Esophagus (tissue), 2 donors: ENCODE data around the gene SYT11. TPM values are rescaled to one million over a fixed set of nuclear protein-coding genes. Genes with fewer than 3 reads are reported as not detected.
"Not testable (repeated sequence)": the region's sequence is repeated elsewhere in the genome, so short reads cannot be mapped to it uniquely, and the experiment has no call there.

Source experiments
- H3K27ac ChIP-seq, 2 donors: one replicate each; pipeline ENCODE4 v1.5.1; 2013; ENCODE audit warnings: low read depth in 2 of 2, mild to moderate bottlenecking in 2 of 2, inconsistent platforms in 1 of 2, low read length in 1 of 2, moderate library complexity in 1 of 2
- H3K27me3 ChIP-seq, 2 donors: one replicate each; pipeline ENCODE4 v1.6.1; 2013; ENCODE audit warnings: low read length in 2 of 2, control low read depth in 1 of 2, mild to moderate bottlenecking in 1 of 2; ENCODE audit not compliant: insufficient read depth in 2 of 2, control insufficient read depth in 1 of 2
- H3K36me3 ChIP-seq, 2 donors: one replicate each; pipeline ENCODE4 v1.6.1; 2013; ENCODE audit warnings: low read length in 1 of 2; ENCODE audit not compliant: control insufficient read depth in 2 of 2, insufficient read depth in 2 of 2
- H3K4me1 ChIP-seq, 2 donors: one replicate each; pipeline ENCODE4 v1.6.1; 2013; ENCODE audit warnings: low read length in 1 of 2; ENCODE audit not compliant: control insufficient read depth in 2 of 2, insufficient read depth in 2 of 2
- H3K4me3 ChIP-seq, 2 donors: one replicate each; pipeline ENCODE4 v1.5.1; 2013; ENCODE audit warnings: low read length in 2 of 2, mild to moderate bottlenecking in 2 of 2, low read depth in 1 of 2, moderate library complexity in 1 of 2
- H3K9me3 ChIP-seq, 2 donors: one replicate each; pipeline ENCODE4 v1.6.1; 2013; ENCODE audit warnings: mild to moderate bottlenecking in 2 of 2, low read depth in 1 of 2, low read length in 1 of 2, moderate library complexity in 1 of 2; ENCODE audit not compliant: control insufficient read depth in 2 of 2, insufficient read depth in 1 of 2
- WGBS, 2 donors: extraction: QIAGEN DNeasy Blood & Tissue Kit; methylation state at CpG; one replicate each; pipeline ENCODE4 v1.1.7; 2013; 5-methylcytosine and 5-hydroxymethylcytosine counted together
- polyA plus RNA-seq, 2 donors: library from polyadenylated mRNA; stranded (reverse); fragments of 200-250 nt; gene quantifications; one replicate each; pipeline ENCODE4 v1.2.3, GENCODE V29; 2013
- donor health status: healthy with polysubstance abuse.
- donor health status: Bipolar disorder and iron deficiency.

SYT11 gene
- polyA plus RNA-seq, 2 donors: 0.20 to 0.99 TPM

DNA sequence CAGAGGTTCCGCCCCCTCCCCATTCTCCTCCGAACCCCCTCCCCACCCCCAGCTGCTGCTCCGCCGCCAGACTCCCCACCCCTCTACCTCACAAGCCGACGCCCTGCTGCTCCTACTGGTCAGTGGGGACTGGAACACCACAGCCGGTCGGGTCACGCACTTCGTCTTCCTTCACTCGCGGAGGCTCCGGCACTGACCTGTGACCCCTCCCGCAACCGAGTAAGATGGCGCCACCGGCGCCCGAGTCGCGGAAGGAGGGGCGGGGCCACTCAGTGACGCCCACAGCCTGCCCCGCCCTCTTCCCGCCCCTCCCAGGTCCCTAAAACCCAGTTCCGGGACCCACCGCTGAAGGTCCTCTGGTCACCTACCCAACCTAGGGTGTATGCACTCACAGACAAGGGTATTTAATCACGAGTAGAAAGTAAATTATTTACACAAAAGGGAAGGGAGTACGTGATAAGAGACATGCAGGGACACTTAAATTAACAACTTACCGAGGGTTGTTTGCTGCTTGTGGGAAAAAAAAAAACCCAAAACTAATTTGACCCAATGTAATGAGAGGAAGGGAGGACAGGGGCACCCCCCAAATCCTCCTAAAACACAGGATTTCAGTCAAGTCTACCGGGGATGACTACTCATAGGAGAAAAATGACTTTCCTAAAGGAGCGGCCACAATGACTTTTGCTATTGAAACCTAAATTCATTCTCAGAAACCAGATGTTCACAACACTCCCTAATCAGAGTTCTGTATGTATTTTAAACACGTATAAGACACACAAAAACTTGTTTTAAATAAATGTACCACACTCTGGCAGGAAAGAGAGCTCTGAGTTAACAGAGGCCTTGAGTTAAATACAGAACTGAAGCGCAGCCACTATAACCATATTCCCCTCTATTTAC, 52.0 kb downstream of the SYT11 start, which contains the start of gene RIT1:
Gene RIT1 (minus strand): TSS at position 194 of the 900 bp plus-strand sequence. CDS start 588 bp downstream, outside the sequence.
- peak within 1 kb of the TSS; percentile 88 to 96 for H3K27ac ChIP-seq
- H3K9me3 ChIP-seq: no peaks in the 10 kb centered on the region
- peaks cover 0 to 3% of the 10 kb centered on the region in 2 donors for H3K36me3 ChIP-seq
- peak within 1 kb of the TSS; percentile 61 to 93 for H3K4me3 ChIP-seq
- no peaks in the 10 kb centered on the region for H3K27me3 ChIP-seq
- 6% methylated on average over 34 of the region's 34 CpGs for WGBS, 2 donors
- H3K4me1 ChIP-seq: no peaks in the 10 kb centered on the region

- Histone ChIP-seq H3K27ac (peak overlapping the region; percentile 73 to 88), H3K36me3 (peaks cover 0 to 2% of the 10 kb centered on the region in 2 donors), H3K27me3 (no peaks in the 10 kb centered on the region), H3K4me3 (no peak overlapping the region), H3K4me1 (no peaks in the 10 kb centered on the region), H3K9me3 (no peaks in the 10 kb centered on the region)
- WGBS, 2 donors: 75 to 76% methylated on average over 11 of the region's 11 CpGs
Observed at GRCh38 chr1:155912056-155912536, 52.7 kb downstream of the SYT11 start.

GRCh38 chr1:155913969-155914757, 54.8 kb downstream of the SYT11 start:
- 67% methylated on average over 6 of the region's 6 CpGs for WGBS, 2 donors
- no peaks in the 10 kb centered on the region for H3K27me3 ChIP-seq
- no peaks in the 10 kb centered on the region for H3K4me1 ChIP-seq
- H3K9me3 ChIP-seq: no peaks in the 10 kb centered on the region
- H3K27ac ChIP-seq: no peak overlapping the region
- H3K36me3 ChIP-seq: peaks cover 0 to 6% of the 10 kb centered on the region in 2 donors
- no peak overlapping the region for H3K4me3 ChIP-seq

DNA sequence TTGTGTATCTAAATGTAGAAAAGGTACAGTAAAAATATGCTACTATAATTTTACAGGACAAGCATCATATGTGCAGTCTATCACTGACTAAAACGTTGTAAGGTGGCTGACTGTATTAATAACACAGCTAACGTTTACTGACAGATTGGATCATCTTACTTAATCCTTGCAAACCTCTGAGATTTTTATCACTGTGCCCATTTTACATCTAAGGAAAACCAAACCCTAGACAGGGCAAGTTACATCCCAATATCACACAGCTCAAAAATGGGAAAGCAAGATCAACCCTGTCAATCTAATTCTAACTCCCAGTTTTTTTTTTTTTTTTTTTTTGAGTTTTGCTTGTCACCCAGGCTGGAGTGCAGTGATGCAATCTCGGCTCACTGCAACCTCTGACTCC, 59.3 kb downstream of the SYT11 start:
- H3K9me3 ChIP-seq: no peaks in the 10 kb centered on the region
- WGBS, 2 donors: 62 to 67% methylated on average over 3 of the region's 3 CpGs
- H3K27ac ChIP-seq: no peak overlapping the region
- peaks cover 12 to 16% of the 10 kb centered on the region in 2 donors for H3K36me3 ChIP-seq
- no peak overlapping the region for H3K4me3 ChIP-seq
- no peaks in the 10 kb centered on the region for H3K4me1 ChIP-seq
- H3K27me3 ChIP-seq: no peaks in the 10 kb centered on the region

DNA sequence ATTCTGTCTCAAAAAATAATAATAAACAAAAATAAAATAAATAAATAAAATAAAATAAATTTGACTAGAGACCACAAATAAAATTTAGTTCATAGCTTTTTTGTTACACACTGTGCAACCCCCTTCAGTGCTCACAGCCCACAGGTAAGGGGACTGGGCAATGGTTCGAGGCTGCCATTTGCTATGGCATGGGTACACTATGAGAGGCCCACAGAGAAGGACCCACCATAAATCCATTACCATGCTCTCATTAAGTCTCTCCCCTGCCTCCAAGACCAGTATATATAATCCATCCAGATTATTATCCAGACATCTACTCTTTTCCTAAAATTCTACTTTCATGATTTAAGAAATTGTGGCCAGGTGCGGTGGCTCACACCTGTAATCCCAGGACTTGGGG, 60.4 kb downstream of the SYT11 start:
- WGBS, 2 donors: 95 to 100% methylated on average over 2 of the region's 2 CpGs
- H3K27me3 ChIP-seq: no peaks in the 10 kb centered on the region
- H3K4me1 ChIP-seq: no peaks in the 10 kb centered on the region
- no peak overlapping the region for H3K27ac ChIP-seq
- H3K36me3 ChIP-seq: peaks cover 12 to 16% of the 10 kb centered on the region in 2 donors
- H3K4me3 ChIP-seq: no peak overlapping the region
- H3K9me3 ChIP-seq: no peaks in the 10 kb centered on the region

DNA sequence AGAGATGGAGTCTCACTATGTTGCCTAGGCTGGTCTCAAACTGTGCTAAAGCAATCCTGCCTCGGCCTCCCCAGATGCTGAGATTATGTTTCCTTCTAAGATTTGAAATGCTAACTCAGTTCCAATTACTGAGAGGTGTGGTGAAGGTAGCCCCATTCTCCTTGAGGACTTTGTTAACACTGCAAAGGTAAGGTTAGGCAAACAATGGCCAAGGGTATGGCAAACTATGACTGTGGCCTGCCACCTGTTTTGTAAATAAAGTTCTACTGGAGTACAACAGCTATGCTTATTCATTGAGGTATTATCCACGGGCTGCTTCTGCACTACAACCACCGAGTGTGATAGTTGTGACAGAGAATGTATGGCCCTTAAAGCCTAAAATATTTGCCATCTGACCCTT, 61.4 kb downstream of the SYT11 start:
- no peak overlapping the region for H3K27ac ChIP-seq
- H3K4me3 ChIP-seq: no peak overlapping the region
- no peaks in the 10 kb centered on the region for H3K9me3 ChIP-seq
- H3K36me3 ChIP-seq: peaks cover 16 to 19% of the 10 kb centered on the region in 2 donors
- no peaks in the 10 kb centered on the region for H3K4me1 ChIP-seq
- WGBS, 2 donors: 89 to 90% methylated on average over 3 of the region's 3 CpGs
- H3K27me3 ChIP-seq: no peaks in the 10 kb centered on the region

GRCh38 chr1:155925506-155925905, 66.1 kb downstream of the SYT11 start:
- WGBS, 2 donors: 88 to 96% methylated on average over 2 of the region's 2 CpGs
- Histone ChIP-seq H3K9me3 (no peaks in the 10 kb centered on the region), H3K27ac (no peak overlapping the region), H3K4me1 (no peaks in the 10 kb centered on the region), H3K4me3 (no peak overlapping the region), H3K27me3 (no peaks in the 10 kb centered on the region), H3K36me3 (peaks cover 21 to 25% of the 10 kb centered on the region in 2 donors)

DNA sequence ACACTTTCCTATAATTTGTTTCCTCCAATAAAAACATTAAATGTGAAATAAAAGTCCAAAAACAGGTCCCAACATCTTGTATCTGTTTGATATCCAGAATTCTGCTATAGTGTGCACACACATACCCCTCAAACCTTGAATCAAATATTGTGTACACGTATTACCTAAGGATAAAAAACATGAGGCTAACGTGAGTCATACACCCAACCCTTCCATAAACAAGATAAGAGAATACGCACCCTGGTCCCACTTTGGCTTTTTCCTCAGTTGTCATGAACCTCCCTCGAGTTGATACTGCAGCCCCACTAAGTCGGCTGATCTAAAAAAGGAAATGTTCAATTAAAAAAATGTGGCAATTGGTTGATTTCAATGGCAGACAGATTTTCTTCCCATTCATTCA, 69.7 kb downstream of the SYT11 start:
- no peaks in the 10 kb centered on the region for H3K27me3 ChIP-seq
- H3K36me3 ChIP-seq: peaks cover 10 to 18% of the 10 kb centered on the region in 2 donors
- 53 to 59% methylated on average over 5 of the region's 5 CpGs for WGBS, 2 donors
- H3K9me3 ChIP-seq: no peaks in the 10 kb centered on the region
- H3K4me3 ChIP-seq: no peak overlapping the region
- H3K4me1 ChIP-seq: peaks cover 0 to 4% of the 10 kb centered on the region in 2 donors
- H3K27ac ChIP-seq: no peak overlapping the region

DNA sequence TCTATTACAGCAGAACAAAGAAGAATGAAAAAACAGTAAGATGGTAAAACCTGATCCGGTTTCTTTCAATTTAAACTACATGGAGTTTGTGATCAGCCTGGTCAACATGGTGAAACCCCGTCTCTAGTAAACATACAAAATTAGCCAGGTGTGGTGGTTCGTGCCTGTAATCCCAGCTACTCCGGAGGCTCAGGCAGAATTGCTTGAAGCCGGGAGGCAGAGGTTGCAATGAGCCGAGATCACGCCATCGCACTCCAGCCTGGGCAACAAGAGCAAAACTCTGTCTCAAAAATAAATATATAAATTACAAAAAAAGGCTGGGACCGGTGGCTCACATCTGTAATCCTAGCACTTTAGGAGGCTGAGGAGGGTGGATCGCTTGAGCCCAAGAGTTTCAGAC, 71.4 kb downstream of the SYT11 start:
- peak overlapping the region in 1 of 2 donors; percentile 42 for H3K27ac ChIP-seq
- peak overlapping the region in 1 of 2 donors; percentile 26 for H3K4me3 ChIP-seq
- 62 to 70% methylated on average over 10 of the region's 10 CpGs for WGBS, 2 donors
- H3K9me3 ChIP-seq, H3K4me1 ChIP-seq, H3K27me3 ChIP-seq: not testable (repeated sequence)
- peaks cover 7 to 15% of the 10 kb centered on the region in 2 donors for H3K36me3 ChIP-seq
